Measurements from ENCODE around the gene MOBP.

DNA sequence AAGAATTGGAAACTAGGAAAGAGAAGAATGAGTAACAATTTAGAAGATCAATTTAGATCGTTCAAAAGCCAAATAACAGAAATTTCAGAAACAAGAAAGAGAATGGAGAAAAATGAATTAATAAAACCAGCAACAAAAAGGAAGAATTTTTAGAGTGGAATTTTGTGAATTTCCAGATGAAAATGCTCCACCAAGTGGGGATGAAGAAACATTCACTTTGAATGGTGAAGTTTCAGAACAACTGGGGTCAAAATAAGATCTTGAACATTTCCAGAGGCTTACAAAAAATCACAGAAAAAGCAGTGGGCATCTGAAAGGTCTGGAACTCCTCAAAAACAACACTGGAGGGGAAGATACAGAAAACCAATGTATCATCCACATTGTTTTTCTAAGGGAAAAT is 4.2 kb upstream of the MOBP start:
- TF ChIP-seq FOXA1 (IDR thresholded peaks at IDR 0.05) (no peak), HNF4A (conservative IDR thresholded peaks at IDR 0.05) (no peak), EGR1 (IDR thresholded peaks at IDR 0.05; ENCODE audit: low read depth in 2 of 2) (no peak), GABPA (IDR thresholded peaks at IDR 0.05 in 1 of 2, conservative IDR thresholded peaks at IDR 0.05 in 1 of 2) (no peak), YY1 (IDR thresholded peaks at IDR 0.05) (no peak), HNF4G (IDR thresholded peaks at IDR 0.05) (no peak), JUND (IDR thresholded peaks at IDR 0.05) (no peak)
- TF ChIP-seq, protein P1, sequence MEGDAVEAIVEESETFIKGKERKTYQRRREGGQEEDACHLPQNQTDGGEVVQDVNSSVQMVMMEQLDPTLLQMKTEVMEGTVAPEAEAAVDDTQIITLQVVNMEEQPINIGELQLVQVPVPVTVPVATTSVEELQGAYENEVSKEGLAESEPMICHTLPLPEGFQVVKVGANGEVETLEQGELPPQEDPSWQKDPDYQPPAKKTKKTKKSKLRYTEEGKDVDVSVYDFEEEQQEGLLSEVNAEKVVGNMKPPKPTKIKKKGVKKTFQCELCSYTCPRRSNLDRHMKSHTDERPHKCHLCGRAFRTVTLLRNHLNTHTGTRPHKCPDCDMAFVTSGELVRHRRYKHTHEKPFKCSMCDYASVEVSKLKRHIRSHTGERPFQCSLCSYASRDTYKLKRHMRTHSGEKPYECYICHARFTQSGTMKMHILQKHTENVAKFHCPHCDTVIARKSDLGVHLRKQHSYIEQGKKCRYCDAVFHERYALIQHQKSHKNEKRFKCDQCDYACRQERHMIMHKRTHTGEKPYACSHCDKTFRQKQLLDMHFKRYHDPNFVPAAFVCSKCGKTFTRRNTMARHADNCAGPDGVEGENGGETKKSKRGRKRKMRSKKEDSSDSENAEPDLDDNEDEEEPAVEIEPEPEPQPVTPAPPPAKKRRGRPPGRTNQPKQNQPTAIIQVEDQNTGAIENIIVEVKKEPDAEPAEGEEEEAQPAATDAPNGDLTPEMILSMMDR (IDR thresholded peaks at IDR 0.05; ENCODE audit: low read depth, low read length, missing input control): no peak
- TF ChIP-seq, protein P2, sequence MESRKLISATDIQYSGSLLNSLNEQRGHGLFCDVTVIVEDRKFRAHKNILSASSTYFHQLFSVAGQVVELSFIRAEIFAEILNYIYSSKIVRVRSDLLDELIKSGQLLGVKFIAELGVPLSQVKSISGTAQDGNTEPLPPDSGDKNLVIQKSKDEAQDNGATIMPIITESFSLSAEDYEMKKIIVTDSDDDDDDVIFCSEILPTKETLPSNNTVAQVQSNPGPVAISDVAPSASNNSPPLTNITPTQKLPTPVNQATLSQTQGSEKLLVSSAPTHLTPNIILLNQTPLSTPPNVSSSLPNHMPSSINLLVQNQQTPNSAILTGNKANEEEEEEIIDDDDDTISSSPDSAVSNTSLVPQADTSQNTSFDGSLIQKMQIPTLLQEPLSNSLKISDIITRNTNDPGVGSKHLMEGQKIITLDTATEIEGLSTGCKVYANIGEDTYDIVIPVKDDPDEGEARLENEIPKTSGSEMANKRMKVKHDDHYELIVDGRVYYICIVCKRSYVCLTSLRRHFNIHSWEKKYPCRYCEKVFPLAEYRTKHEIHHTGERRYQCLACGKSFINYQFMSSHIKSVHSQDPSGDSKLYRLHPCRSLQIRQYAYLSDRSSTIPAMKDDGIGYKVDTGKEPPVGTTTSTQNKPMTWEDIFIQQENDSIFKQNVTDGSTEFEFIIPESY (IDR thresholded peaks at IDR 0.05): no peak
- TF ChIP-seq, protein P3, sequence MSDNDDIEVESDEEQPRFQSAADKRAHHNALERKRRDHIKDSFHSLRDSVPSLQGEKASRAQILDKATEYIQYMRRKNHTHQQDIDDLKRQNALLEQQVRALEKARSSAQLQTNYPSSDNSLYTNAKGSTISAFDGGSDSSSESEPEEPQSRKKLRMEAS (IDR thresholded peaks at IDR 0.05): no peak
